Right renal pelvis (tissue), 4 donors: Measurements from ENCODE around the gene MGMT. TPM values are rescaled to one million over a fixed set of nuclear protein-coding genes. Genes with fewer than 3 reads are reported as not detected.

Experiments used
- DNase-seq, 4 donors: peaks; one replicate each; pipeline ENCODE4 v3.0.0-alpha.2; 2013; ENCODE audit warnings: low read depth in 4 of 4, low spot score in 3 of 4, missing footprints in 1 of 4
- polyA plus RNA-seq, 4 donors: library from polyadenylated mRNA; unstranded; fragments of 120-200 nt; gene quantifications; one replicate each; pipeline ENCODE4 v1.2.1, GENCODE V29; 2013; ENCODE audit not compliant: insufficient read length in 4 of 4

The MGMT gene
- polyA plus RNA-seq, 4 donors, result 17.6 to 24.0 (median 19.9) TPM

DNA sequence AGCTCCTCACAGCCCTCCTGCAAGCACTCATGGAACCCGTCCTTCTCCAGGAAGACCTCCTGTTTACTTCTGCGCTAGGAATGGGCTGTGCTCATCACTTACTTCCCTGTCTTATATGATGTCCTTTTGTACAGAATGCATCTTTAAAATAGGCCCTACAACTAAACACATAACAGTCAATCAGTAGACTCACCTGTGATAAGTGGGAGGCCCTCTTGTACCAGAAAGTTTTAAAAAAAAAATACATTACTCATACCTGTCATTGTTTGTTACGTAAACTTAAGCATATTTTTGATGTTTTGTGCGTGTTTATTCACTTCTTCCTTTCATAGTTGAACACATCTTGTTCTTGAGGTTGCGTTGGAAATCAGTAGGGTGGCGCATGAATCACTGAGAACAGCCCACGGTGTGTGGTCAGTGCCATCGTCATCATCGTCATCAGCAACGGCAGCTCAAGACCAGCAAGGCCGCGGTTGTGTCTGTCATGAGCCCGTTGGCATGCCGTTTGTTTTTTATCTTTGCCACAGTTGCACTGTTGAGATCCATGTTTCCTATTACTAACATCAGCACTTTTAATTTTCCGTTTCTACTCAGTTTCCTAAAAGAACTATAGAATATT, 232.8 kb downstream of the MGMT start:
- no peak for DNase-seq

DNA sequence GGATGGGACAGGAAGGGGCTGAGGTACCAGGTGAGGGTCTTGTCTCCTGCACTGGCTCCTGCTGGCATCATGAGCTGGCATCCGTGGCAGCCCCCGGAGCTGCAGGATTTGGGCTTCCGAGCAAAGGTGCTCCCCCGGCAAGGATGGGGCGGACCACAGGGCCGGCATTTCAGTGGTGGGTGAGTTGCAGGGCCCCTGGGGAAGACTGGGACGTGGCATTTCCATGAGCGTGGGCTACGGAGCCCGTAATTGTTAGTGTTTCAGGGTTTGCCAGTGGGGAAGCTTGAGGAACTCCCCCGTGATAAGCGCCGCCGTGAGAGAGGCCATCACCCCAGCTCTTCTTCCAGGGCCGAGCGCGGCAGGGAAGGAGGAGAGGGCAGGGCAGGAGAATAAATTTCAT, 235.6 kb downstream of the MGMT start:
- no peak for DNase-seq

DNA sequence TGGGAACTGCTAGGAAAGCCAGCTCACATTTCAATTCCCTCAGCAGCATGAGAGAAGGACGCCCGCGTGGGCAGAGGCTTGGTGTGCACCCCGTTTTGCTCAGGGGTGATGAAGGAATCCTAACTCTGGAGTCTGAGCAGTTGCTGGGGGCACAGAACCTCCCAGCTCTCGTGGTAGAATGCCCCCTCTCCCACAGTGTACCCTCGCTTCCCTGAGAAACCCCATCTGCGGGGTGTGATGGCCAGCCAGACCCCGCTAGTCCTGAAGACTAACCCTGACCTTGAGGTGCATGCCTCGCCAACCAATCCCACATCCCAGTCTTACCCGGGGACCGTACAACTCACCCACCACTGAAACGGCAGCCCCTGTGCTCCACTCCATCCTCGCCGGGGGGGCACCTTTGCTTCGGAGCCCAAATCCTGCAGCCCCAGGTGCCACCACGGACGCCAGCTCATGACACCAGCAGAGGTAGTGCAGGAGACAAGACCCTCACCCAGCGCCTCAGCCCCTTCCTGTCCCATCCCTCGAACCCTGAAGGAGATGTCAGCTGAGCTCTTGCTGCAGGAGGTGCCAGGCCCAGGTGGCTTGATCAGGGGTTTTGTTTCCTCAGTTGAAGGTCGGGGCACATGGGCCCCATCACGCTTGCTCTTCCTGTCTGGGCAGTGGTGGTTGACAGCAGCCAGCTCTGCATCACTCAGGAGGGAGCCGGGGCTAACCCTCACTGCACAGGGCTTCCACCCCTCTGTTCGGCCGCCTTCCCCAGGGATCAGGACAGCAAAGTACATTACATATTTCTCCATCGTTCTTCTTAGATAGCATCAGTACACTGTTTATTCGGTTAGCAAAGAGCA, 236.5 kb downstream of the MGMT start:
- no peak for DNase-seq

DNA sequence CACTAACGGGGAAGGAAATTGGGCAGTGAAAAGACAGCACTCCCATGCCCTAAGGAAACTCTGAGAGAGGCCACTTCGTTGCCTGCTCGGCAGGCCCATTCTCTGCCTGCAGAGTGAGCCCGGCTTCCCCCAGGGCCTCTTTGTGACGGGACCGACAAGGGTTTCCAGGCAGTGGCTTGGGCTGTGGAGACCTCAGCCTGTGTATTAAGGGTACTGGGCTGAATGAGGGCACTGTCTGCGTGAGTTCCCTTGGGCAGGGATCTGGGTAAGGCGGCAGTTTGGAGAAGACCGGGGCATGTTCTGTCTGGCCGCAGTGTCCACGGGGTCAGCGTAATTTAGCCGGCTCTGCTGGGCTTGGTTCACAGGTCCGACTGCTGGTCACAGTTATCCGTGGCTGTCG, 237.2 kb downstream of the MGMT start:
- DNase-seq, result no peak

DNA sequence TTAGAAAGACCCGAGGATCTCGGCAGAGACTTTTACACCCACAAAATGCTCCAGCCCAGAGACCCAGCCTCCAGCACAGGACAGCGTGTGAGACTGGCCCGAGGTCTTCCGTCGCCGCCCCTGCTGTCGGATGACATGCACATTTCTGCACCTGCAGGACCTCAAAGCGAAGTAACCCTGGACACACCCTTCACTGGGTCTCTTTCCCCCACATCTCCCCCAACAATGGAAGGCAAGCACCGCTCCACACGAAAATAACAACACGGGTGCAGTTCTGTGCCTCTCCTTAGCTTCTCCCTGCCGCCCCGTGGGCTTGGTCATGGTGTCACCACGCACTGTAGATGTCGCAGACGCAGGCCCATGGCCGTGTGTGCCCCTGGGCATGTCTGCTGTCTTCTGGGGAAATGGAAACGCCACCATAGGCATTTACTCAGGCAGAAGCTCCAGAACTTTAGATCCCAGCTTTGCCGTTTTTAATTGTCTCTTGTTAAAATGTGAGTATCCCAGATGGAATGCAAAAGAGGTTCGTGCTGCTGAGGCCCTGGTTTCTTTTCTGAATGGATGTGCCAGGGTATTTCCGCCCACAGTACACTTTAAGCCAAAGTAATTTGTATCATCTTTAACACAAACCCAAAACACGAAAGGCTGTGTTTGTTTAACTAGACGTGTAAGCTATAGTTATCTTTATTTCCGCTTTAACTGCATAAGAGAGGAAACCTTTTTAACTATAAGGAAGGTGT, 237.9 kb downstream of the MGMT start:
- DNase-seq, result no peak

DNA sequence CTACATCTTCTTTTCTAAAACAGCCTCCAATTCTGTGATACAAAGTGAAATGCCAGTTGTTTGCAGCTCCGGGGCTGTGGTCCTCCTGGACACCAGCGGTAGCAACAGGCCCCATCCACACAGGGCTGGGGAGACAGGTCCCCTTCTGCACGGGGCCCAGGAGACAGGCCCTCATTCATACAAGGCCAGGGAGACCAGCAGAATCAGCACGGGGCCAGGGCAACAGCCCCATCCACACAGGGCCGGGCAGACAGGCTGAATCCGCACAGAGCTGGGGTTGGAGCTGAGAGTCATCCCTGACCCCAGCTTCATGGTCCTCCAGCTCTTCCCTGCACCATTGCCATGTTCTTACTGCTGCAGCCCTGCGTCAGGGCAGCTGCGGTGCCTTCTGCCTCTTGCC, 238.6 kb downstream of the MGMT start:
- no peak for DNase-seq

DNA sequence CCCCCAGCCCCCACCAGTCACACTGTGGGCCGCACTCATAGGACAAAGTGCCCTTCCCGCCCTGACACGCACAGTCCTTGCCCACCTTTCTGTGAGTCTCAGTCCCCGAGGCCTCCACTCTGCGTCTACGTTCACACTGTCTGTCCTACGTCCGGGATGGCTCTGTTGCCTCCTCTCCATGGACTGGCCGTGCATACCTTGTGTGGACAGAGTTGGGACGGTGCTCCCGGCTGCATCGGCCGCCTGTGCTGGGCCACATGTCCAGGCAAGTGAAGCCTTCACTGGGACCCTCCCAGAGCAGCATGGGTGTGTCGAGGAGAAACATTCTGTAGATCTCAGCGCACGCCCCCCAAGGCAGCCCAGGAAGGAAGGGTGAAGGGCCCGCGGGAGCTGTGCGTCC, 239.0 kb downstream of the MGMT start:
- no peak for DNase-seq

DNA sequence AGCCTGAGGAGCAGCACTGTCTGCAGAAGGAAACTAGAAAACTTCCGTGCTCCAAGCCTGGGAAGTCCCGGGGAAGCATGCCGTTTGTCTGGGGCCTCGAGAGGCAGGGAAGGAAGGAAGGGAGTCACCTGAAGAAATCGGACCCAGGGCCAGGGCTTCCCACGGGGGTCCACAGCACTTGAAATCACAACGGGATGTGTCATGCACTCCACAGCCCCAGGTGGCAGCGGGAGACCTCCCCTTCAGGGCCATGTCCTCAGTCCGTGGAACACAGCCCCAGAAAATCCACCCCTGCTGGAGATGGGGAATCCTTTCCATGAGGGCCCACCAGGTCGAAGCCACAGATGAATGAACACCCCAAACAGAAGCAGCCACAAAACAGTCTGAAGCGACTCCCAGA, 239.5 kb downstream of the MGMT start:
- DNase-seq, result no peak

DNA sequence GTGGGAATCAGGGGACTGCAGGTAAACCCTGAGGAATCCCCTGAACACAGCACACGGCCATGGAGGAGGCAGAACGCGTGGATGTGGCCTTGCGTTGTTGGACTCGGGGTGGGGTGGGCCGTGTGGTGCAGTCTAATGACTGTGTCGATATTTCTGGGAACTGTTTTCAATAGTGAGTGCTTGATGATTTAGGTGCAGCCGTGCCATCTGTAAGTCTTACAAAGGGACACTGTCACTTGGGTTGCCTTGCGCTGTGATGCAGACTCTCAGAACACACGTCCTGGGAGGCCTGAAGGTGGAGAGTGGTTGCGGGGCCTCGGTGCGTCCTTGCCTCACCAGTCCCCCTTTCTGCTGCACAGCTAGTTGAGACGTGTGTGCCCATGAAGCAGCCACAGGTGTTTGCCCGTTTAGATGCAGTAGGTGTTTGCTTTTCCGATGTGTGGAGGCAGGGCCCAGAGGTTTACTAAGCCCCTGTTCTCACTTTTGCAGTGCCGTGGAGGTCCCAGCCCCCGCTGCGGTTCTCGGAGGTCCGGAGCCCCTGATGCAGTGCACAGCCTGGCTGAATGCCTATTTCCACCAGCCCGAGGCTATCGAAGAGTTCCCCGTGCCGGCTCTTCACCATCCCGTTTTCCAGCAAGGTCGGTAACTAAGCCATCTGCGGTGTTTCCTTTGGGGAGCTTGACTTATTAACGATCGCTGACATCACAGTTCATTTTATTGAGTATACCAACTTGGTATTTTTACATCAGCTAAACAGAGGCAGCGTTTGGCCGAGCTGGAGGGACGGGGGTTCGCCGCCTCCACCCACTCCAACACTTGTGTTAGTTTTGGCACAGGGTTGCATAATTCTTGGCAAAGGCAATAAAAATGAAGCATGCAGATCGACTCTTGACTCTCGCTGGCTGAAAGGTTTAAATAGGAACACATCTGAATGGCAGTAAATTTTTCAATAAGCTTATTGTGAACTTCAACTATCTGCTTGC, 240.7 kb downstream of the MGMT start:
- DNase-seq, result no peak

DNA sequence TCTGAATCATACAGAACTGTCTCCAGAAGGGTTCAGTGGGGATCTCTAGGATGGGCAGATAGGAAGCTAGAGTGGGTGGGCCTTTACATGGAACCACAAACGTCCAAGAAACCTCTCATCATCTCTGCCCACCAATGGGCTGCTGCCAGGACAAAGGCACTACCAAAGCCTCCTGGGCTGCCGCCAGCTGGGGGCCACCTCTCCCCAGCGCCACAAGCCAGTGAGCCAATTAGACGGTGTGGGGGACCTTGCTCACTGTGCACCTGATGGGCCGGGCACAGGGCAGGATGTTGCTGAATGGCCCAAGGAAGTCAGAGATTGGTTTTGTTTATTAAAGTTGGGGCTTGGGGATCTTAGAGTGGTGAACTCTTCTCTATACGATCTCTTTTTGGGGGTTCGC, 242.1 kb downstream of the MGMT start:
- DNase-seq, result no peak

DNA sequence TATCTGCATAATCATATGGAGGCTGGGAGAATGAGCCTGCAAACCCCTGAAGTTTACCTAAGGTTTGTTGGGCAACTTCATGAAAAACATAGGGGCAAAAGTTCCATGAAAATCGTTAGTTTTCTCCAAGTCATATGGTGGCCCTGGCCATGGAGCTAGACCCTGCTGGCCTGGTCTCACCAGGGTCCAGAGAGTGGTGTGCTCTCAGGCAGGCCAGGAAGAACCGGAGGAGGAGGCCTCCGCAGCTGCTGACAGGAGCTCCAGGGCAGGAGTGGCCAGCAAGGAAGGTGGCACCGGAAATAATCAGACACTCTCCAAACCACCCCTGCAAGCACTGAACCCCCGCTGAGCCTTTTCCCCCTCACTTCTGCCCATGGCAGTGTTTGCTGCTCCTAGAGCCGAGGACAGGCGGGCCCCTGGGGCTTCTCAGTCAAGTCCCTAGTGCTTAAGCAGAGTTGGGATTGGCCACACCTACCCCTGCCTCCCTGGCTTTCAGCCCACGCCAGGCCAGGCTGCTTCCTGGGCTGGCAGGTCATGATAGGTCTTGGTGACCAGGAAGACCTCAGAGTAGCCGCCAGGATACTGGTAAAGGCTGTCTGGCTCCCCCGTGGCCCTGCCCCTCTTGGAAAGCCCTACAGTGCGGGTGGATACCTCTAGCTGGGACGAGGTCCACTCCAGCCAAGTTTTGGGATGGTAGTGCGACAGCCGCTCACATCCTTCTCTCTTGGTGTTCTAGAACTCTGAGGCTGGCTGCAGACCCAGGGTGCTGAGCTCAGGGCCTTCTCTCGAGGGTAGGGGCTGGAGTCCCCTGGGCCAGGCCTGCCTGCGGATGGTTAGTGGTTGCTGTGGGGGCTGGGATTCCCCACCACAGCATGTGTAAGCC, 242.8 kb downstream of the MGMT start:
- no peak for DNase-seq

DNA sequence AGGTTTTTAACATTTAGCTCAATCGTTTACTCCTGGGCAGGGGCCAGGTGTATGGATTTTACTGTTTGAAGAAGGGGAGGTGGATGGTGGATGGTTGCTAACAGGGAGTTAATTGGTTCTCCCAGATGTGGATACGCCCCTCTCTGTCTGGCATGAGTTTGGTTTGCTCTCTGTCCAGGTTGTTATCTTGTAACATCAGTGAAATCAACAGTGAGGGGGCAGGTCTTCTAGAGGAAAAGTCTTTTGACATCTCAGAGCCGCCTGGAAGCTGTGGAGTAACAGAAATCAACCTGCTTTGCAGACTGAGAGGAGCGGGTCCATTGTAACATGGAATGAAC, 243.4 kb downstream of the MGMT start:
- no peak for DNase-seq

DNA sequence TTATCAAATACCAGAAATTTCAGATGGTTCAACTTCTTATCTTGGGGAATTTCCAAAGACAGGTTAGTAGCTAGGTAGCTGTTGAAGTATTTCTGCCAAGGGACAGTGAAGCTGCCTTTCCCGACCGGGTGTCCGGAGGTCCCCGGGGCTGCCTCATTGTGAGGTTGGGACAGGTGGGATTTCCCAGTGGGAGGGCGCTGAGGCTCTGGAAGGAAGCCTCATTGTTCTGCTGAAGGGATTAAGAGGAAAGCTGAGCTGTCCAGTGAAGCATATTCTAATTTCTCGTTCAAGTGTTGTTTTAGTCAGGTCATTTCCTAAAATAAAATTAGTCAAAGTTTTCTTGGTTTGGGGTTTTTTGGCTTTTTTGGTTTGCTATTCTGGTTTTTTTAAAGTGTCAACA, 244.2 kb downstream of the MGMT start:
- DNase-seq, result no peak

DNA sequence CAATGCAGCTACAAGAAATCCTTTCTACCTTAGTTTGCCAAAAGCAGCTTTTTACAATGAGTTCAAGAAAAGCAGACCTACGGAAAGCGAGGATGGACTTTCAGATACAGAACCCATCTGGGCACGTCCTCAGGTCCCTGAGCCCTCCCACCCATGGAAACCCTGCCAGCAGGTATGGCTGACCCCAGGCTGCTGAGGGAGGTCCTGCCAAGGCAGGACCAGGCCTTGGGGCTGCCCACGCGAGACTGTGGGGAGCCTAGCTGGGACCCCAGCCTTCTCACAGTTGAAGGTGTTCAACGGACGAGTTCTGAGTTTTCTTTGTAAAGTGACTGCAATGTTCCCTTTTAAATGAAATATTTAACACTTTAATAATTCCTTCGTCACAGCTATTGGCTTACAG, 245.0 kb downstream of the MGMT start:
- DNase-seq, result no peak

DNA sequence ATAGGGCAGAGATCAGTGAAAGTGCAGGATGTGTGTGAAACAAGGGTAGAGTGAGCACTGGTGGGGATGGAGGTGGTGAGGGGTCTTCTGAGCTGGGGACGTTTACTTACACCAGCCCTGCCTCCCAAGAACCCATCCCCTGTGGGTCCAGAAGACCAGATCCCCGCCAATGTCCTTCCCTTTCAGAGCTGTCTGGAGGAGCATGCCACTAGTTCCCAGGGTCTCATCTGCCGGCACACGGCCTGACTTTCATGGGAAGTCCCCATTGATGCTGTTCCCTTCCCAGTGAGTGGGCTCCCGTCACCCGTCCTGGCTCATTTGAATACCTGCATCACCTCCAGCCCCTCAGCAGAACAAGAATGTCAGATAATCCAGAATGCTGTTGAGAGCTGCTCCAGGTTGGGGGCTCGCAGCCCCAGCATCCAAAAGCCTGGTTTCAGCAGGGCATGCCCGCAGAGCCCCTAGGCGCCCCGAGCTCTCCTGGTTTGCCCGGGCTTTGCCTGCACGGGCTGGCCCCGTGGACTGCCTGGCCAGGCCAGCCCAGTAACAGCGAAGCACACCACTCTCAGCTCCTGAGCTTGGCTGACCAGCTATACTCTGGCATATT, 246.7 kb downstream of the MGMT start:
- DNase-seq, result no peak

DNA sequence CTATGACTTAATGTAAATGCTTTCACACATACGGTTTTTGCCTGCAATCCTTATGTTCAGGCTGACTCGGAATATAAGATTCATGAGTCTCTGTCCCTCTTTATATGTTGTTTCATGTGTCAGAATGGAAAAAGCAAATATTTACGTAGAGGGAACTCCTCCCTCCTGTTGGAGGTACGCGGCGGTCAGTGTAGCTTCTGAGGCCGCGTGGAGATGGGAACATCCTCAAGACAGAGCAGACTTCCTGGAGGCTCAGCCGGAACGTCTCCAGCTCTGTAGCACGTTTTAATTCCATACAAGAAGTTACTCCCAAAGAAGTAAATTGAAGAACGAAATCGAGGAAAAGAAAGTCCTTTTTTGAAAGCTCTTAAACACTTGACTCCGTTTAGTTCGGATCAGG, 248.8 kb downstream of the MGMT start:
- DNase-seq, result no peak

DNA sequence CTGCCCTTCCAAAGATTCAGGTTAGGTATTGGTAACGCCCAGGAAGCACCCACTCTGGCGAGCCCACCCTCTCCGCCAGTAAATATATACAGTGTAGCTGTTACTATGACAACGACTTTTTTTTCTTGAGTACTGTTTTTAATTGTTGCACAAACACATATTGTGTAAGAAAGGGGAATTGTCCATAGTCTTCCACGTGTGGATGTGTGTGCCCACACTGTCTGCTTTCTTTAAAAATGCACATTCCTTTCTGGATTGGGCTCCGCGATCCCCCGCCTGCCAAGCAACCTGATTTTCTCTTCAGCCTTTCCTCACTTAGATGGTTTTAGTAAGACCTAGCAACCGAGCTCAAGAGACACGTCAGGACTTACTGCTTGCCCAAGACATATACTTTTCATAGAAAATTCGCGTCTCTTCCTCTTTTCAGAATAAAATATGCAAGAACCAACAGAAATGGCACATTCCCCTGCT, 249.2 kb downstream of the MGMT start:
- no peak for DNase-seq

DNA sequence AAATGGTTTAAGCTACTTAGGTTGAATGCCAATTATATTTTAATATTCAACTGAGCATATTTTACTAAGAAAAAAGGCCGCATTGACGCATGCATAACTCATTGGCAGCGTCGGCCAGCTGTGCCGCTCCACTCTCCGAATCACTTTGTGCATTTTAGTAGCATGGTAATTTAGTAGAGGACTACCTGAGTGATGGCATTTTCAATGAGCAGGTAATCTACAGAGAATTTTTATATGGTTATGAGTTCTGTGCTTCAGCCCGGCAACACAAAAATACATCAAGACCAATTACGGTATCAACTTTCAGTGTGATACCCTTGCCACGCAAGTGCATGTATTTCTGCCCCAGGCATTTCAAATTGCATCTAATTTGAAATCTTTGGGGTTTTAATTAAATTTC, 249.8 kb downstream of the MGMT start:
- no peak for DNase-seq
